Adrenal gland (tissue), 5 donors: Measurements from ENCODE around the gene CCDC9B.

Experiments
- POLR2A ChIP-seq, 2 donors: fragments of 450-650 bp; IDR thresholded peaks; one replicate each; pipeline ENCODE4 v1.6.1; 2017; ENCODE audit warnings: antibody characterized with exemption in 2 of 2, mild to moderate bottlenecking in 2 of 2, moderate library complexity in 1 of 2
- TF ChIP-seq, protein P1 (sequence below), 6 experiments: fragments of 450-650 bp in 4 of 6; fragments of 200-600 bp in 2 of 6; sonication (generic) in 1 of 6; IDR thresholded peaks; 1 replicate in 5 of 6; 2 replicates in 1 of 6; pipeline versions ENCODE4 v1.5.1 to v1.8.0; 2016 to 2021; ENCODE audit warnings: antibody characterized with exemption in 6 of 6, mild to moderate bottlenecking in 2 of 6, moderate library complexity in 1 of 6
- donor health status: DM: no; HTN: no; CAD: no.

DNA sequence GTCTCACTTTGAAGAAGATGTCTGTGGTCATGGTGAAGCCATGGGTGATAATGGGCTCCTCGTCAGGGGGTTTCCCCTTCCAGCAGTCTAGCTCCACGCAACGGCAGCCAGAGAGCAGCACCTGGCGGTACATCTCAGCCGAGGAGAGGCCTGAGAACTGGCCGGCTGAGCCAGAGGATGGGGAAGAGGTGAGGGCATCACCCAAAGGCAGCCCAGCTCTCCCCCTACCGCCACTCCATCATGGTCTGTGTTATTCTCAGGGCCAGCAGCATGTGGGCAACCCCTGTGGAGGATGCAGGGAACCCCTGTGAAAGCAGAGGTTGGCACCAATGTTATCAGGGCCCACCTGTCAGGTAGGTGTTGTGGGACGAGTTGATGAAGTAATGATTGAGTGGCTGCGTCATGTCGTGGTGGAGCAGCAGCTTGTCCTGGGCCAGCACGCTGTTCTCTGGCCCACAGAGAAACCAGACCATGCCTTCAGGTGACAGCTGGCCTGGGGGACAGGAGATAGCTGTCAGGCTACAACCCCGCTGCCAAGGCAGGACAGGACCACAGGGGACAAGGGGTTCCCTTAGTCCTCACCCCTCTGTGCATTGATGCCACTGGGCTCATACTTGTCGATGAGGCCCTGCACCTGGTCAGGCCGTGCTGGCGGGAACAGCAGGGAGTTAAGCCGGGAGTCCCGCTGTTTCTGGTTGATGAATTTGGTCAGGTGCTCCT, 42.4 kb downstream of the CCDC9B start:
- no peak for TF ChIP-seq POLR2A (IDR thresholded peaks at IDR 0.05)
- TF ChIP-seq, protein P1, sequence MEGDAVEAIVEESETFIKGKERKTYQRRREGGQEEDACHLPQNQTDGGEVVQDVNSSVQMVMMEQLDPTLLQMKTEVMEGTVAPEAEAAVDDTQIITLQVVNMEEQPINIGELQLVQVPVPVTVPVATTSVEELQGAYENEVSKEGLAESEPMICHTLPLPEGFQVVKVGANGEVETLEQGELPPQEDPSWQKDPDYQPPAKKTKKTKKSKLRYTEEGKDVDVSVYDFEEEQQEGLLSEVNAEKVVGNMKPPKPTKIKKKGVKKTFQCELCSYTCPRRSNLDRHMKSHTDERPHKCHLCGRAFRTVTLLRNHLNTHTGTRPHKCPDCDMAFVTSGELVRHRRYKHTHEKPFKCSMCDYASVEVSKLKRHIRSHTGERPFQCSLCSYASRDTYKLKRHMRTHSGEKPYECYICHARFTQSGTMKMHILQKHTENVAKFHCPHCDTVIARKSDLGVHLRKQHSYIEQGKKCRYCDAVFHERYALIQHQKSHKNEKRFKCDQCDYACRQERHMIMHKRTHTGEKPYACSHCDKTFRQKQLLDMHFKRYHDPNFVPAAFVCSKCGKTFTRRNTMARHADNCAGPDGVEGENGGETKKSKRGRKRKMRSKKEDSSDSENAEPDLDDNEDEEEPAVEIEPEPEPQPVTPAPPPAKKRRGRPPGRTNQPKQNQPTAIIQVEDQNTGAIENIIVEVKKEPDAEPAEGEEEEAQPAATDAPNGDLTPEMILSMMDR (IDR thresholded peaks at IDR 0.05): no peak
